Measurements from ENCODE around the gene ZBED2.

ZBED2 gene

DNA sequence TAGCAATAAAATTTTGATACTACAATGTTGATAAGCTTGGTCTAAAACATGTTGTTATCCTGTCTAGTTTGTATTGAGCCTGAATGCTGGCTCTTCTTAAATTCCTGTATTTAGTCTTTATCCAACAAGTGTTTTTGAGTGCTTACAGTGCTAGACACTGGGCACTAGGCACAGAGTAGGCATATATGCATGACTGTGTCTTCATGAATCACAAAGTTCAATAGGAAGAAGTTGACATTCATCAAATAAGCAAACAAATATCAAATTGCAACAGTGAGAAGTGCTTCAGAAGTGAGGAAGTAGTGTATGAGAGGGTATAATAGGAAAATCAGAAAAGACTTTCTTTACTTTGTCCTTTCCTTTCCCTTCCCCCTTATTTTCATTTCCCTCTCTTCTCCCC is 46.4 kb downstream of the ZBED2 start:
- H3K27ac ChIP-seq (replicated peaks) = no peak overlapping the region
- no peaks in the 10 kb centered on the region for H3K27me3 ChIP-seq (ENCODE audit: insufficient read depth, poor library complexity, severe bottlenecking)
- H3K4me3 ChIP-seq (replicated peaks; ENCODE audit: insufficient read depth, low read length) = no peak overlapping the region
- no peak for DNase-seq (ENCODE audit: low read depth in 1 of 2, low spot score in 1 of 2)
- TF ChIP-seq SPI1 (IDR thresholded peaks at IDR 0.05; ENCODE audit: borderline replicate concordance, low read depth) = peak; percentile 5; the same call in 1 of the 2 replicates
- TF ChIP-seq GABPA (IDR thresholded peaks at IDR 0.05; ENCODE audit: low read depth) = no peak

DNA sequence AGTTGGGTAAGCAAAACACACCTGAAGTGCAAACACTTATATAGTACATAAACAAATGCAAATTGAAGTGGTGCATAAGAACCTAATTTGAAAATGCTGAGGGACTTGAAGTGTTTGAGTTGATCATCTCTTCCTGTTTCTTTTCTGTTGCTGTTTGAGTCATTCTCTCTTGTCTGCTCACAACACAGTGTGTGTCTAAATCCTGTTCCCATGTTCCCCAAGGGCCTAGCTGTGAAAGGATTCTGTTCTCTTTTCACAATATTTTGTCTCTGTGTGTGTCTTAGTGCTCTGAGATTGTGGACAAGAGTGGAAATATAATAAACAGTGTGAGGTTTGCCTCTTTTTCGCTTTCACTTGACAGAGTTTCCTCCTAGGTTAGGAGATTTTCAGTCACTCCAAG is 47.1 kb downstream of the ZBED2 start:
- TF ChIP-seq SPI1 (IDR thresholded peaks at IDR 0.05; ENCODE audit: borderline replicate concordance, low read depth) = peak; percentile 7; the same call in 1 of the 2 replicates
- TF ChIP-seq, protein P1, sequence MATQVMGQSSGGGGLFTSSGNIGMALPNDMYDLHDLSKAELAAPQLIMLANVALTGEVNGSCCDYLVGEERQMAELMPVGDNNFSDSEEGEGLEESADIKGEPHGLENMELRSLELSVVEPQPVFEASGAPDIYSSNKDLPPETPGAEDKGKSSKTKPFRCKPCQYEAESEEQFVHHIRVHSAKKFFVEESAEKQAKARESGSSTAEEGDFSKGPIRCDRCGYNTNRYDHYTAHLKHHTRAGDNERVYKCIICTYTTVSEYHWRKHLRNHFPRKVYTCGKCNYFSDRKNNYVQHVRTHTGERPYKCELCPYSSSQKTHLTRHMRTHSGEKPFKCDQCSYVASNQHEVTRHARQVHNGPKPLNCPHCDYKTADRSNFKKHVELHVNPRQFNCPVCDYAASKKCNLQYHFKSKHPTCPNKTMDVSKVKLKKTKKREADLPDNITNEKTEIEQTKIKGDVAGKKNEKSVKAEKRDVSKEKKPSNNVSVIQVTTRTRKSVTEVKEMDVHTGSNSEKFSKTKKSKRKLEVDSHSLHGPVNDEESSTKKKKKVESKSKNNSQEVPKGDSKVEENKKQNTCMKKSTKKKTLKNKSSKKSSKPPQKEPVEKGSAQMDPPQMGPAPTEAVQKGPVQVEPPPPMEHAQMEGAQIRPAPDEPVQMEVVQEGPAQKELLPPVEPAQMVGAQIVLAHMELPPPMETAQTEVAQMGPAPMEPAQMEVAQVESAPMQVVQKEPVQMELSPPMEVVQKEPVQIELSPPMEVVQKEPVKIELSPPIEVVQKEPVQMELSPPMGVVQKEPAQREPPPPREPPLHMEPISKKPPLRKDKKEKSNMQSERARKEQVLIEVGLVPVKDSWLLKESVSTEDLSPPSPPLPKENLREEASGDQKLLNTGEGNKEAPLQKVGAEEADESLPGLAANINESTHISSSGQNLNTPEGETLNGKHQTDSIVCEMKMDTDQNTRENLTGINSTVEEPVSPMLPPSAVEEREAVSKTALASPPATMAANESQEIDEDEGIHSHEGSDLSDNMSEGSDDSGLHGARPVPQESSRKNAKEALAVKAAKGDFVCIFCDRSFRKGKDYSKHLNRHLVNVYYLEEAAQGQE (IDR thresholded peaks at IDR 0.05; ENCODE audit: insufficient replicate concordance, low read depth) = no peak
- TF ChIP-seq POLR2AphosphoS5 (IDR thresholded peaks at IDR 0.05; ENCODE audit: low read depth) = no peak
- no peak for TF ChIP-seq GABPA (IDR thresholded peaks at IDR 0.05; ENCODE audit: low read depth)
- H3K4me3 ChIP-seq (replicated peaks; ENCODE audit: insufficient read depth, low read length) = no peak overlapping the region
- no peaks in the 10 kb centered on the region for H3K27me3 ChIP-seq (ENCODE audit: insufficient read depth, poor library complexity, severe bottlenecking)
- no peak for DNase-seq (ENCODE audit: low read depth in 1 of 2, low spot score in 1 of 2)
- H3K27ac ChIP-seq (replicated peaks) = peak overlapping the region; percentile 40

DNA sequence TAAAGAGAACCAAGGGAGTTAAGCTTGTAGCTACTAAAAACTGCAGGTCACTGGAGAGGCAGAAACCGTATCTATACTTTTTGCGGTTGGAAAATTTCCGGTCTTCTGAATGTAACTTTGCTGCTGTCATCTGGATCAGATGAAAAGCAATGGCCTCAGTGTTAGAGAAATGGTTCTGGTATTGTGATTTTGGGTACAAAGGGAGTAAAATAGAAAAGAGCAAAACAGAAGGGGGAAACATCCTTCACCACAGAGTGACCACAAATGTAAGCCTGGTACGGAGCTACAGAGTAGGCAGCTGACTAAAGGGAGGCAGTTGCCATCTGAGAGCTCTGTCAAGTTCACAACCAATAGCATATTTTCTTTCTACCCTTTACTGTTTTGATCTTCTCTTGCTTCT is 47.5 kb downstream of the ZBED2 start:
- Histone ChIP-seq H3K27ac (replicated peaks) (peak overlapping the region; percentile 40), H3K4me3 (replicated peaks; ENCODE audit: insufficient read depth, low read length) (no peak overlapping the region), H3K27me3 (ENCODE audit: insufficient read depth, poor library complexity, severe bottlenecking) (no peaks in the 10 kb centered on the region)
- peak; percentile 0 to 37 for DNase-seq (ENCODE audit: low read depth in 1 of 2, low spot score in 1 of 2)
- TF ChIP-seq, protein P1 (IDR thresholded peaks at IDR 0.05; ENCODE audit: insufficient replicate concordance, low read depth) = no peak
- TF ChIP-seq GABPA (IDR thresholded peaks at IDR 0.05; ENCODE audit: low read depth) = no peak
- no peak for TF ChIP-seq SPI1 (IDR thresholded peaks at IDR 0.05; ENCODE audit: borderline replicate concordance, low read depth)
- TF ChIP-seq, protein P2, sequence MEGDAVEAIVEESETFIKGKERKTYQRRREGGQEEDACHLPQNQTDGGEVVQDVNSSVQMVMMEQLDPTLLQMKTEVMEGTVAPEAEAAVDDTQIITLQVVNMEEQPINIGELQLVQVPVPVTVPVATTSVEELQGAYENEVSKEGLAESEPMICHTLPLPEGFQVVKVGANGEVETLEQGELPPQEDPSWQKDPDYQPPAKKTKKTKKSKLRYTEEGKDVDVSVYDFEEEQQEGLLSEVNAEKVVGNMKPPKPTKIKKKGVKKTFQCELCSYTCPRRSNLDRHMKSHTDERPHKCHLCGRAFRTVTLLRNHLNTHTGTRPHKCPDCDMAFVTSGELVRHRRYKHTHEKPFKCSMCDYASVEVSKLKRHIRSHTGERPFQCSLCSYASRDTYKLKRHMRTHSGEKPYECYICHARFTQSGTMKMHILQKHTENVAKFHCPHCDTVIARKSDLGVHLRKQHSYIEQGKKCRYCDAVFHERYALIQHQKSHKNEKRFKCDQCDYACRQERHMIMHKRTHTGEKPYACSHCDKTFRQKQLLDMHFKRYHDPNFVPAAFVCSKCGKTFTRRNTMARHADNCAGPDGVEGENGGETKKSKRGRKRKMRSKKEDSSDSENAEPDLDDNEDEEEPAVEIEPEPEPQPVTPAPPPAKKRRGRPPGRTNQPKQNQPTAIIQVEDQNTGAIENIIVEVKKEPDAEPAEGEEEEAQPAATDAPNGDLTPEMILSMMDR (IDR thresholded peaks at IDR 0.05; ENCODE audit: insufficient read depth, low read length) = no peak

GRCh38 chr3:111545349-111545748 is 49.8 kb downstream of the ZBED2 start:
- no peaks in the 10 kb centered on the region for H3K27me3 ChIP-seq (ENCODE audit: insufficient read depth, poor library complexity, severe bottlenecking)
- H3K27ac ChIP-seq (replicated peaks) = no peak overlapping the region
- H3K4me3 ChIP-seq (replicated peaks; ENCODE audit: insufficient read depth, low read length) = no peak overlapping the region
- DNase-seq (ENCODE audit: low read depth in 1 of 2, low spot score in 1 of 2) = no peak
- TF ChIP-seq, protein P2 (IDR thresholded peaks at IDR 0.05; ENCODE audit: insufficient read depth, low read length) = no peak
- TF ChIP-seq, protein P1 (IDR thresholded peaks at IDR 0.05; ENCODE audit: insufficient replicate concordance, low read depth) = no peak
- TF ChIP-seq SPI1 (IDR thresholded peaks at IDR 0.05; ENCODE audit: borderline replicate concordance, low read depth) (no peak), GABPA (IDR thresholded peaks at IDR 0.05; ENCODE audit: low read depth) (no peak), POLR2AphosphoS5 (IDR thresholded peaks at IDR 0.05; ENCODE audit: low read depth) (no peak)

Data from HL-60 (cell line).